Measurements from ENCODE around the gene NAA35. TPM values are rescaled to one million over a fixed set of nuclear protein-coding genes. Genes with fewer than 3 reads are reported as not detected.

NAA35 gene
- total and polyA plus RNA-seq, 11 donors = 4.0 to 21.8 (median 16.5) TPM

DNA sequence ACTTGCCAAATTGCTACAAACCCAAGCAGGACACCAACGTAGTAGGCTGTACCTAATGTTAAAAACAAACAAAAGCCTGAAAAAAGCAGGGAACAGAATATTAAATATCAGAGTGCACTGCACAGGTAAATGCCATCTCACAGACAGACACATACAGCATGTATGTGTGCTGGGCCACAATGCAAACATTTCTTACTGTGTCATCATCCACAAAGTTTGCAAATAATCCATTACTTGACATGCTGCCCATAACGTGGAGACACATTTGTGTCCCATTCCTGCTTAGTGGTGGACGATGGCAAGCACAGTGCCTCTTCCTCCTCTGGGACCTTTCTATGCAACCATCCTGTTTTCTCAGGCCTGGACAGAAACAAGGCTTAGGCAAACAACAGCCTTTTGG lies 113.7 kb downstream of the NAA35 start:
- no peak for TF ChIP-seq POLR2A (IDR thresholded peaks at IDR 0.05)
- TF ChIP-seq, protein P1, sequence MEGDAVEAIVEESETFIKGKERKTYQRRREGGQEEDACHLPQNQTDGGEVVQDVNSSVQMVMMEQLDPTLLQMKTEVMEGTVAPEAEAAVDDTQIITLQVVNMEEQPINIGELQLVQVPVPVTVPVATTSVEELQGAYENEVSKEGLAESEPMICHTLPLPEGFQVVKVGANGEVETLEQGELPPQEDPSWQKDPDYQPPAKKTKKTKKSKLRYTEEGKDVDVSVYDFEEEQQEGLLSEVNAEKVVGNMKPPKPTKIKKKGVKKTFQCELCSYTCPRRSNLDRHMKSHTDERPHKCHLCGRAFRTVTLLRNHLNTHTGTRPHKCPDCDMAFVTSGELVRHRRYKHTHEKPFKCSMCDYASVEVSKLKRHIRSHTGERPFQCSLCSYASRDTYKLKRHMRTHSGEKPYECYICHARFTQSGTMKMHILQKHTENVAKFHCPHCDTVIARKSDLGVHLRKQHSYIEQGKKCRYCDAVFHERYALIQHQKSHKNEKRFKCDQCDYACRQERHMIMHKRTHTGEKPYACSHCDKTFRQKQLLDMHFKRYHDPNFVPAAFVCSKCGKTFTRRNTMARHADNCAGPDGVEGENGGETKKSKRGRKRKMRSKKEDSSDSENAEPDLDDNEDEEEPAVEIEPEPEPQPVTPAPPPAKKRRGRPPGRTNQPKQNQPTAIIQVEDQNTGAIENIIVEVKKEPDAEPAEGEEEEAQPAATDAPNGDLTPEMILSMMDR (IDR thresholded peaks at IDR 0.05) = no peak
- no peaks in the 10 kb centered on the region for H3K9me3 ChIP-seq
- no peak for DNase-seq
- H3K4me1 ChIP-seq = no peaks in the 10 kb centered on the region
- H3K36me3 ChIP-seq = no peaks in the 10 kb centered on the region
- no peak overlapping the region for H3K4me3 ChIP-seq
- WGBS, 4 donors = 75 to 90% (median 77%) methylated on average over 3 of the region's 3 CpGs
- intact Hi-C loops (cut with DNase I) = no loop called here
- ATAC-seq = no peak
- H3K27me3 ChIP-seq = no peaks in the 10 kb centered on the region
- H3K27ac ChIP-seq = no peak overlapping the region

DNA sequence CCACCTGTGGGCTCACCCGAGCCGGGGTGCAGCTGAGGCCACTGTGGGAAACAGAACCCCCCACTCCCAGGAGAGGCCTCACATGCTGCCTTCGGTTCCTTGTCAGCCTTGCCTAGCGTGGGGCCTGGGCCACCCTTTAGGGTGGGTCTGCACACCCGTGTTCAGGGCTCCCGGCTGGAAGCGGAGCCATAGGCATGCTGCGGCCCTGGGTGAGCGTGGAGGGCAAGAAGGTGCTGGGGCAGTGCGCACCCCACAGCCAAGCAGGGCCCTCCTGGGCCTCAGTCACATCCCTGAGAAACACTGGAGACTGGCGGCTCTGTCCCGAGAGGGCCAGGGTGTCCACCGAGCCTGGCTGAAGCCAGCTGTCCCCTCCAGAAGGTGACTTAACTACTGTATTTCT lies 116.5 kb downstream of the NAA35 start:
- no peak for ATAC-seq
- WGBS, 4 donors = 75 to 94% (median 93%) methylated on average over 8 to 13 of the region's 13 CpGs
- intact Hi-C loops (cut with DNase I) = no loop called here

GRCh38 chr9:86061972-86062739 lies 121.2 kb downstream of the NAA35 start:
- no peak for ATAC-seq
- Histone ChIP-seq H3K27ac (no peak overlapping the region), H3K4me3 (no peak overlapping the region), H3K27me3 (no peaks in the 10 kb centered on the region), H3K36me3 (no peaks in the 10 kb centered on the region), H3K9me3 (no peaks in the 10 kb centered on the region), H3K4me1 (no peaks in the 10 kb centered on the region)
- no peak for TF ChIP-seq POLR2A (IDR thresholded peaks at IDR 0.05)
- TF ChIP-seq, protein P1 (IDR thresholded peaks at IDR 0.05) = no peak
- intact Hi-C loops (cut with DNase I) = no loop called here
- WGBS, 4 donors = 82 to 84% (median 83%) methylated on average over 10 to 11 of the region's 11 CpGs
- no peak for DNase-seq

More for the DNA sequence above, 116.5 kb downstream of the NAA35 start:
- no peak for DNase-seq
- Histone ChIP-seq H3K4me3 (no peak overlapping the region), H3K27me3 (no peaks in the 10 kb centered on the region), H3K9me3 (no peaks in the 10 kb centered on the region), H3K27ac (no peak overlapping the region), H3K36me3 (no peaks in the 10 kb centered on the region), H3K4me1 (no peaks in the 10 kb centered on the region)
- no peak for TF ChIP-seq POLR2A (IDR thresholded peaks at IDR 0.05)
- TF ChIP-seq, protein P1 (IDR thresholded peaks at IDR 0.05) = no peak

- no peak for TF ChIP-seq POLR2A (IDR thresholded peaks at IDR 0.05)
- TF ChIP-seq, protein P1 (IDR thresholded peaks at IDR 0.05) = no peak
- no peak for ATAC-seq
These were observed 122.1 kb downstream of the NAA35 start for GRCh38 chr9:86062845-86063693.

More at GRCh38 chr9:86062845-86063693, 122.1 kb downstream of the NAA35 start:
- Histone ChIP-seq H3K4me3 (no peak overlapping the region), H3K27me3 (no peaks in the 10 kb centered on the region), H3K36me3 (no peaks in the 10 kb centered on the region), H3K27ac (no peak overlapping the region), H3K9me3 (no peaks in the 10 kb centered on the region), H3K4me1 (no peaks in the 10 kb centered on the region)
- no peak for DNase-seq
- intact Hi-C loops (cut with DNase I) = no loop called here
- WGBS, 4 donors = 86 to 91% (median 89%) methylated on average over 16 of the region's 16 CpGs

Data from heart left ventricle (tissue), 16 donors.